NT2/D1 (cell line): ENCODE results near the gene NUCB1.

ENCODE experiments used
- SUZ12 ChIP-seq: IDR thresholded peaks from 2 replicates; pipeline ENCODE4 v1.6.1; 2011; ENCODE audit not compliant: insufficient read length, insufficient read depth; ENCODE audit errors: extremely low read depth
- YY1 ChIP-seq: IDR thresholded peaks from 2 replicates; pipeline ENCODE4 v1.6.1; 2011; ENCODE audit not compliant: insufficient read length, insufficient read depth
- ZNF274 ChIP-seq: IDR thresholded peaks from 2 replicates; pipeline ENCODE4 v1.6.1; 2011; ENCODE audit warnings: mild to moderate bottlenecking, low read depth, low read length

DNA sequence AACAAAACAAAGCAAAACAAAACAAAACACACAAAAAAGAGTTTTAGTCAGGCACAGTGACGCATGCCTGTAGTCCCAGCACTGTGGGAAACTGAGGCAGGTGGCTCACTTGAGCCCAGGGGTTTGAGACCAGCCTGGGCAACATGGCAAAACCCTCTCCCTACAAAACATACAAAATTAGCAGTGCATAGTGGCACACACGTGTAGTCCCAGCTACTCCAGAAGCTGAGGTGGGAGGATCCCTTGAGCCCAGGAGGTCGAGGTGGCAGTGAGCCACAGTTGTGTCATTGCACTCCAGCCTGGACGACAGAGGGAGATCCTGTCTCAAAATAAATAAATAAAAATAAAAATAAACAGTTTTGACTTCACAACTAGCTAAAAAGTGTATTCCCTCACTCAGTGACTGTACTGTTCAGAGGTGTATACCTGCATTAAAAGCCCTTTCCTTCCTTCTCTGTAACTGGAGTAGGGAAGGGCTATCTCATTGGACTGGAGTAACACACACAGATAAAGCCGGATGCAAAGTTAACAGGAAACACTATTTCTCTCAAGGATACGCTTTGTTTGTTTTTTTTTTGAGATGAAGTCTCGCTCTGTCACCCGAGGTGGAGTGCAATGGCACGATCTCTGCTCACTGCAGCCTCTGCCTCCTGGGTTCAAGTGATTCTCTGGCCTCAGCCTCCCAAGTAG is 50.9 kb downstream of the NUCB1 start:
- no peak for TF ChIP-seq YY1
- TF ChIP-seq SUZ12 = no peak
- no peak for TF ChIP-seq ZNF274
